ENCODE data around the gene CYP2A6. TPM values are rescaled to one million over a fixed set of nuclear protein-coding genes. Genes with fewer than 3 reads are reported as not detected.

Gene CYP2A6
- polyA plus RNA-seq, 4 donors: 0.04 to 0.18 TPM; not detected in 2

DNA sequence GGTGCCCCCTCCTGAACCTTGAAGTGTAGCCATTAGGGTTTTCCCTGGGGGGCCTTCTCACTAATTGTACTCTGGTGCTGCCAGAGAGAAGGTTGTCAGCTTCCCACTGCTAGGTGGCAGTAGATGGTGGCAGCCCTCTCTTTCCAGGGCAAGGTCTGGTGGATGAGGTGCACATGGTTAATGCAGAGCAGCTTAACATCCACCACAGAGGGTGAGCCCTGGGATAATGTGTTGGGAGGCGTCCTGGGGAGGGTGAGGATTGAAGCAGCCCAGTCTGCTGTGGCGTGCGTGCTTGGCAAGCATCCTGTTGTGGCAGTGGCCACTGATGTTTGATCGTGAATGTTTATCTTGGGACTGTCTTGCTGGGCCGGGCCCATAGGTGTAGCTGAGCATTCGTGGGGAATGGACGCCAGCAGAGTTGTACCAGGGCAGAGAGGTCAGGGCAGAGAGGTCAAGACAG lies 45.4 kb downstream of the CYP2A6 start:
- Histone ChIP-seq H3K36me3 (ENCODE audit: control insufficient read depth in 3 of 3, insufficient read depth in 2 of 3, low read depth in 1 of 3, low read length in 3 of 3) (peaks cover 3 to 98% (median 4%) of the 10 kb centered on the region in 3 donors), H3K4me1 (ENCODE audit: control insufficient read depth in 3 of 3, insufficient read depth in 2 of 3, low read depth in 1 of 3, low read length in 2 of 3) (peaks cover 27 to 73% (median 32%) of the 10 kb centered on the region in 3 donors), H3K27me3 (ENCODE audit: control insufficient read depth in 3 of 3, insufficient read depth in 3 of 3, low read length in 3 of 3) (no peaks in the 10 kb centered on the region), H3K27ac (ENCODE audit: low read depth in 1 of 3, low read length in 2 of 3) (peak overlapping the region in 2 of 3 donors; percentile 21 to 90), H3K9me3 (ENCODE audit: control insufficient read depth in 2 of 2, insufficient read depth in 1 of 2, low read depth in 1 of 2, low read length in 1 of 2) (no peaks in the 10 kb centered on the region), H3K4me3 (ENCODE audit: low read depth in 1 of 3, low read length in 3 of 3) (no peak overlapping the region)
- DNase-seq (peak in 1 of 2 donors; percentile 23), FAIRE-seq (no peak)
- WGBS, 3 donors: 25 to 45% (median 34%) methylated on average over 7 of the region's 7 CpGs

DNA sequence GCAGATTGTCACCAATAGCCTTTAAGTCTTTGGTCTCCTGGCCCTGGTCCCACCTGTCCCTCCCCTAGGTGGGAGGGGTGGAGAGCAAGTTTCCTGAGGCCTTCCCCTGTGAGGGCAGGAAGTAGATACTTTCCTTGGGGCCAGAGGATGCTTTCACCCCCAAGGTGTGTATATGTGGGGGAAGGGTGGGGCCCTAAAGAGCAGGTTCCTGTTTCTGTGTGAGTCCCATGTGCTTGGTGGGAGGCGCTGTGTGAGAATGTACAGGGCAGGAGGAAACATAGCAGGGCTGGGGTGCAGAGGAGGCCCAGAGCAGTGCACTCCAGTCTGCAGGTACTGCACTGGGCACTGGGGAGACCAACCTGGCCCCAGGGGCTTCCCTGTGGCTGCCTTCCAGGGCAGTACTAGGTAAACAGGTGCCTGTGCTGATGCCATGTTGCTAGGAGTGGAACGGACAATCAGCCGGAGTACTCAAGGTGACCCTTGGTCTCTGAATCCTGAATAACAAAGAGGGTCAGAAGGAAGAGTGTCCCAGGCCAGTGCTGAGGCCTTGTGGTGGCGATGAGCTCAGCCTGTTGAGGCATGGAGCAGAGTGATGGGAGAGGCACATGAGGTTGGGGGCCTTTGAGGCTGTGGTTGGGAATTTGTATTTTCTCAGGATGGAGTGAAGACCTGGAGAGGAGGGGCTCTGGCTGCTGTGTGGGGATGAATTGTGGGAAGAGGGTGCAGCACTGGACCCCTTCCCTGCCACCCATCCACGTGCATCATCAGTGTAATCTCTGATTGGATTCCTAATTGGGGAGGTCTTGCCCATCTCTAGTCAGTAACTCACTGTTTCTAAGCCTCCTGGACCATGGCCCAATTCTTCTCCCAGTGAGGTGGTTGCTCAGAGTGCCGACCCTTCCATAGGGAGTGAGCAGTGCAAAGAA lies 46.1 kb downstream of the CYP2A6 start:
- H3K27me3 ChIP-seq (ENCODE audit: control insufficient read depth in 3 of 3, insufficient read depth in 3 of 3, low read length in 3 of 3): no peaks in the 10 kb centered on the region
- DNase-seq (peak; percentile 63 to 68), FAIRE-seq (no peak)
- WGBS, 3 donors: 43 to 54% (median 49%) methylated on average over 6 of the region's 6 CpGs
- H3K4me3 ChIP-seq (ENCODE audit: low read depth in 1 of 3, low read length in 3 of 3): no peak overlapping the region
- H3K27ac ChIP-seq (ENCODE audit: low read depth in 1 of 3, low read length in 2 of 3): peak overlapping the region; percentile 46 to 90 (median 56)
- peaks cover 3 to 92% (median 4%) of the 10 kb centered on the region in 3 donors for H3K36me3 ChIP-seq (ENCODE audit: control insufficient read depth in 3 of 3, insufficient read depth in 2 of 3, low read depth in 1 of 3, low read length in 3 of 3)
- peaks cover 27 to 73% (median 32%) of the 10 kb centered on the region in 3 donors for H3K4me1 ChIP-seq (ENCODE audit: control insufficient read depth in 3 of 3, insufficient read depth in 2 of 3, low read depth in 1 of 3, low read length in 2 of 3)
- H3K9me3 ChIP-seq (ENCODE audit: control insufficient read depth in 2 of 2, insufficient read depth in 1 of 2, low read depth in 1 of 2, low read length in 1 of 2): no peaks in the 10 kb centered on the region

- peak overlapping the region in 1 of 3 donors; percentile 5 for H3K4me3 ChIP-seq (ENCODE audit: low read depth in 1 of 3, low read length in 3 of 3)
- H3K4me1 ChIP-seq (ENCODE audit: control insufficient read depth in 3 of 3, insufficient read depth in 2 of 3, low read depth in 1 of 3, low read length in 2 of 3): peaks cover 27 to 74% (median 32%) of the 10 kb centered on the region in 3 donors
- peaks cover 3 to 83% (median 4%) of the 10 kb centered on the region in 3 donors for H3K36me3 ChIP-seq (ENCODE audit: control insufficient read depth in 3 of 3, insufficient read depth in 2 of 3, low read depth in 1 of 3, low read length in 3 of 3)
- H3K27me3 ChIP-seq (ENCODE audit: control insufficient read depth in 3 of 3, insufficient read depth in 3 of 3, low read length in 3 of 3): no peaks in the 10 kb centered on the region
- peak overlapping the region; percentile 46 to 90 (median 56) for H3K27ac ChIP-seq (ENCODE audit: low read depth in 1 of 3, low read length in 2 of 3)
- FAIRE-seq (no peak), DNase-seq (no peak)
- WGBS, 3 donors: 33 to 39% (median 37%) methylated on average over 9 of the region's 9 CpGs
- H3K9me3 ChIP-seq (ENCODE audit: control insufficient read depth in 2 of 2, insufficient read depth in 1 of 2, low read depth in 1 of 2, low read length in 1 of 2): no peaks in the 10 kb centered on the region
Measured at GRCh38 chr19:40803170-40803856, 46.9 kb downstream of the CYP2A6 start.

GRCh38 chr19:40802300-40803169 lies 47.7 kb downstream of the CYP2A6 start:
- H3K36me3 ChIP-seq (ENCODE audit: control insufficient read depth in 3 of 3, insufficient read depth in 2 of 3, low read depth in 1 of 3, low read length in 3 of 3): peaks cover 0 to 76% (median 4%) of the 10 kb centered on the region in 3 donors
- DNase-seq (peak in 1 of 2 donors; percentile 73), FAIRE-seq (no peak)
- H3K4me1 ChIP-seq (ENCODE audit: control insufficient read depth in 3 of 3, insufficient read depth in 2 of 3, low read depth in 1 of 3, low read length in 2 of 3): peaks cover 27 to 81% (median 32%) of the 10 kb centered on the region in 3 donors
- H3K27ac ChIP-seq (ENCODE audit: low read depth in 1 of 3, low read length in 2 of 3): peak overlapping the region; percentile 12 to 90 (median 56)
- peak overlapping the region in 2 of 3 donors; percentile 2 to 13 for H3K4me3 ChIP-seq (ENCODE audit: low read depth in 1 of 3, low read length in 3 of 3)
- no peaks in the 10 kb centered on the region for H3K27me3 ChIP-seq (ENCODE audit: control insufficient read depth in 3 of 3, insufficient read depth in 3 of 3, low read length in 3 of 3)
- no peaks in the 10 kb centered on the region for H3K9me3 ChIP-seq (ENCODE audit: control insufficient read depth in 2 of 2, insufficient read depth in 1 of 2, low read depth in 1 of 2, low read length in 1 of 2)
- 19 to 37% (median 22%) methylated on average over 10 to 11 of the region's 11 CpGs for WGBS, 3 donors

GRCh38 chr19:40801426-40802299 lies 48.6 kb downstream of the CYP2A6 start:
- Histone ChIP-seq H3K4me1 (ENCODE audit: control insufficient read depth in 3 of 3, insufficient read depth in 2 of 3, low read depth in 1 of 3, low read length in 2 of 3) (peaks cover 27 to 77% (median 32%) of the 10 kb centered on the region in 3 donors), H3K4me3 (ENCODE audit: low read depth in 1 of 3, low read length in 3 of 3) (peak overlapping the region in 2 of 3 donors; percentile 77 to 98), H3K27ac (ENCODE audit: low read depth in 1 of 3, low read length in 2 of 3) (peak overlapping the region in 2 of 3 donors; percentile 56 to 90), H3K9me3 (ENCODE audit: control insufficient read depth in 2 of 2, insufficient read depth in 1 of 2, low read depth in 1 of 2, low read length in 1 of 2) (no peaks in the 10 kb centered on the region), H3K36me3 (ENCODE audit: control insufficient read depth in 3 of 3, insufficient read depth in 2 of 3, low read depth in 1 of 3, low read length in 3 of 3) (peaks cover 0 to 69% (median 4%) of the 10 kb centered on the region in 3 donors), H3K27me3 (ENCODE audit: control insufficient read depth in 3 of 3, insufficient read depth in 3 of 3, low read length in 3 of 3) (no peaks in the 10 kb centered on the region)
- 39 to 44% (median 40%) methylated on average over 11 to 13 of the region's 13 CpGs for WGBS, 3 donors
- FAIRE-seq: no peak
- no peak for DNase-seq

GRCh38 chr19:40800997-40801377 lies 49.3 kb downstream of the CYP2A6 start:
- H3K9me3 ChIP-seq (ENCODE audit: control insufficient read depth in 2 of 2, insufficient read depth in 1 of 2, low read depth in 1 of 2, low read length in 1 of 2): no peaks in the 10 kb centered on the region
- H3K4me1 ChIP-seq (ENCODE audit: control insufficient read depth in 3 of 3, insufficient read depth in 2 of 3, low read depth in 1 of 3, low read length in 2 of 3): peaks cover 27 to 70% (median 30%) of the 10 kb centered on the region in 3 donors
- DNase-seq (no peak), FAIRE-seq (no peak)
- 79 to 90% (median 89%) methylated on average over 16 to 27 of the region's 27 CpGs for WGBS, 3 donors
- peak overlapping the region in 2 of 3 donors; percentile 77 to 98 for H3K4me3 ChIP-seq (ENCODE audit: low read depth in 1 of 3, low read length in 3 of 3)
- peak overlapping the region in 1 of 3 donors; percentile 7 for H3K27ac ChIP-seq (ENCODE audit: low read depth in 1 of 3, low read length in 2 of 3)
- peaks cover 0 to 66% (median 4%) of the 10 kb centered on the region in 3 donors for H3K36me3 ChIP-seq (ENCODE audit: control insufficient read depth in 3 of 3, insufficient read depth in 2 of 3, low read depth in 1 of 3, low read length in 3 of 3)
- no peaks in the 10 kb centered on the region for H3K27me3 ChIP-seq (ENCODE audit: control insufficient read depth in 3 of 3, insufficient read depth in 3 of 3, low read length in 3 of 3)

- DNase-seq: no peak
- H3K27ac ChIP-seq (ENCODE audit: low read depth in 1 of 3, low read length in 2 of 3): peak overlapping the region in 1 of 3 donors; percentile 86
- H3K4me1 ChIP-seq (ENCODE audit: control insufficient read depth in 3 of 3, insufficient read depth in 2 of 3, low read depth in 1 of 3, low read length in 2 of 3): peaks cover 24 to 65% (median 27%) of the 10 kb centered on the region in 3 donors
- H3K4me3 ChIP-seq (ENCODE audit: low read depth in 1 of 3, low read length in 3 of 3): peak overlapping the region; percentile 77 to 98 (median 93)
- H3K27me3 ChIP-seq (ENCODE audit: control insufficient read depth in 3 of 3, insufficient read depth in 3 of 3, low read length in 3 of 3): no peaks in the 10 kb centered on the region
- peaks cover 0 to 61% (median 4%) of the 10 kb centered on the region in 3 donors for H3K36me3 ChIP-seq (ENCODE audit: control insufficient read depth in 3 of 3, insufficient read depth in 2 of 3, low read depth in 1 of 3, low read length in 3 of 3)
- no peak for FAIRE-seq
- H3K9me3 ChIP-seq (ENCODE audit: control insufficient read depth in 2 of 2, insufficient read depth in 1 of 2, low read depth in 1 of 2, low read length in 1 of 2): no peaks in the 10 kb centered on the region
- 52 to 60% (median 54%) methylated on average over 23 to 27 of the region's 27 CpGs for WGBS, 3 donors
Measured at GRCh38 chr19:40800339-40800996, 49.8 kb downstream of the CYP2A6 start.

Measured in small intestine (tissue), 7 donors.